NCI-H2227 (cell line): Measurements from ENCODE around the gene TCF12.
A peak's percentile ranks its signal among the peaks of the same experiment; 100 is the strongest.

Experiments
- DNase-seq: peaks from one replicate; lab custom pipeline; 2025; ENCODE audit not compliant: unreplicated experiment; lab: John Stamatoyannopoulos, UW

The TCF12 gene

DNA sequence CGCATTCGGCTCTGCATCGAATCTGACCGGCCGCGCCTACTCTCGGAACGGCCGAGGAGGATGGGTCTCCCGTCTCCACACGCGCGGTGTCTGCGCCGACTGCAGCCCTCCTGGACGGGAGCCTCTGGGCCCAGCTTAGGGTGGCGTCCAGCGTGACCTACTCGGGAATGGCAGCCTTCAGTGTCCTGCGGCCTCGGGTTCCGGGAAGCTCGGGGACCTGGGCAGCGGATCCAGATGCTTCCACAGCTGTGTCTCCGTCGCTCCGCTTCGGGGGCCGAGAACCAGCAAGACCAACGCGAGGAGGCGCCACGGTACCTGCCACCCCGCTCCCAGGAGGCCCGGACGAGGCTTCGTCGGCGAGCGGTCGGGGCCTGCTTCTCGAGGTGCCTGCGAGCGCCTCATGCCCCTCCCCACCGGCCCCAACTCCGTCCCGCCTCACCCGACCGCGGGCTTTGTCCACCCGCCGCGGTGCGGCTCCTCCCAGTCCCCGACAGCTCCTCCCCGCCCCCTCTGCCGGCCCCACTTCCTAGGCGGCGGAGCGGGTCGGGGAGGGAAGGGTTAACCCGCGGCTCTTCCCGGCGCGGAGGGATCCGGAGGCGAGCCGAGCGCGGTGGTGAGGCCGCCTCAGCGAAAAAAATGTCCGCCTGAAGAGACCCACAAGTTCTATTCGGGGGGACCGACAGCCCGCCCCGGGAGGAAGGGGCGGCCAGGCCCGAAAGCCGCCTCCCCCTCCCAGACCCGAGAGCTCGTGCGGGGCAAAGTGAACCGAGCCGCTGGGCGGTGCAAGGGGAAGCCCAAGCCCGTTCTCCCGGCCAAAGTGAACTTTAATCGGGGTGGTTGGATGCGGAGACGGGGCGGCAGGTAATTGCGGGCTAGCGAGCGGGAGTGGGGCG lies at the start of gene TCF12:
Gene TCF12, plus strand, starts transcription at position 599 of the 893 bp plus-strand sequence. CDS start 1,270 bp downstream, outside the sequence.
- DNase-seq: peak; percentile 95

- DNase-seq: no peak
Observed at GRCh38 chr15:56869573-56869972, 48.9 kb upstream of the TCF12 start.

- DNase-seq: no peak
Observed at GRCh38 chr15:56871185-56871584, 47.3 kb upstream of the TCF12 start.

GRCh38 chr15:56871867-56872266 lies 46.6 kb upstream of the TCF12 start:
- DNase-seq: no peak

GRCh38 chr15:56877255-56877970 lies 41.0 kb upstream of the TCF12 start:
- no peak for DNase-seq

GRCh38 chr15:56879502-56879901 lies 38.9 kb upstream of the TCF12 start:
- no peak for DNase-seq

DNA sequence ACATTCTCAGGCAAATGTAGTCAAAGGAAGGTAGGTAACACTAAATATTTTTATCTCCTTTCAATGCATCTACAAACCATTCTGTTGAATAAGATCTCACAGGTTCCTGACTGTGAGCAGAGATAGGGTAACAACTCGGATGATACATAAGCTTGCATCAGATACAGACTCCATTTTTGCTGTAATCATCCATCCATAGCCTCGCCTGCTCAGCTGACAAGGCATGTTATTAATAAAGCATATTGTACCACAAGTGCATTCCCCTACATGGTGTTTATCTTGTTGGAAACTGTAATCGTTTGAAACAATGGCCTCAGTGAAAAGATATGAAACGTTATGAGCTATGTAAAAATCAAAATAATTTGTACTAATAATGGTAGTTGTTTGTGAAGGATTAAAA lies 35.4 kb upstream of the TCF12 start:
- DNase-seq: no peak

DNA sequence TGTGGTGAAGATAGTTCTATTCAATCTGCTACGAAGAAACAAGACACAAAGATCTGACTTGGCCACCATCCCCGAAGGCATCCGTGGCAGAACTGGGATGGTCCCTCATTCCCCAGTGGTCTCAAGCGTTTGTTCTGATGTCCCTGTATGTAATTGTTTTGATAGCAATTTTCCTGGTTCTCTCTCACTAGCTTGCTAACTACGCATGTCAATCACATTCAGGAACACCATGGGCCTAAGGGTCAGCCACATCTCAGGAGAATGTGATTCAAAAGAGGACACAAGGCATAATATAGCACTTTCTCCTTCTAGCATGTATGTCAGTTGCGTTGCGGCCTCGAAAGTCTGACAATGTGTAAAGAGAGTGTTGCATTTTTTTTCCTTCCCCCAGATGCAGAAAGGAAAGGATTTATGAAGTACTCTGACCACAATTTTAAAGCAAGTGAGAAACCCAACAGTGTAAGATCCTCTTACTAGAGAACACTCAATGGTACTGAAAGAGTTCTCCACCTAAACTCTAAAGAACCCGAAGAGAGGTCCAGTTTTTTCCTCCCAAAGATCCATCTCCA lies 32.0 kb upstream of the TCF12 start:
- DNase-seq: peak; percentile 59

DNA sequence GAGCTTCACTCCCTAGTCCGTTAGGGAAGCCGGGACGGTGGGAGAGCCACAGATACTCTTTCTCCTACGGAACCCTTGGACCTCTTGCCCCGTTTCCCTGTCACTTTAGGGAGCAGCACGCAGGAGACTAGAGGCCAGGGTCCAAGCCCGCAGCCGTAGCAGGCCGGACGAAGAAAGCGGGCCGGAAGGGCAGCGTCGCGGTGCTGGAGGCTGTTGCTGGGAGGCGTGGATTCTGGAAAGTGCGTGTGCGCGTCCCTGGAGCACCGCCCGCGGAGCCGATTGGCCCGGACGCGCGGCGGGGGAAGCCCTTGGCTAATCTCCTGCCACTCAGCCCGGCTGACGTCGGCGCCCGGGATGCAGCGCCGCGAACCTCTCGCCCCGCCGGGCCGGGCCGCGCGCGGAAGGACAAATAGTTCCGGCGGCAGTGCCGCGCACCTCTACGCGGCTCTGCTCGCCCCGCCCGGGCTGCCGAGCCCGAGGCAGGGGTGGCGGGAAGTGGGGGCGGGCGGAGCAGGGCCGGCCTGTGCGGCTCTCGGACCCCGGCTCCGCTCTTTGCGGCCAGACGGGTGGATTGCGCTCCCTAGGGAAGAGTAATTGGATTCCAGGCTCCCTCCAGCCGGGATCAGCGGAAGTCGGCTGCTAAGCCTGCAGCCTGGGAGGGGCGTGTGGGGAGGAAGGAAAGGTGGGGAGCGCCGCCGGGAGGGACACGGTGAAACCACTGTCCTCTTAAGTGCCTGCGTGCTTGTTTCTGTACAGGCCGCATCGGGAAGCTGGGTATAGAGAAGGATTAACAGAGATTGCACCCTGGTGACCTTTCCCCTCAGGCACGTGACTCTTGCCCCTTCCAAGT lies 31.3 kb upstream of the TCF12 start:
- DNase-seq: peak; percentile 94

GRCh38 chr15:56887782-56888438 lies 30.5 kb upstream of the TCF12 start:
- no peak for DNase-seq

DNA sequence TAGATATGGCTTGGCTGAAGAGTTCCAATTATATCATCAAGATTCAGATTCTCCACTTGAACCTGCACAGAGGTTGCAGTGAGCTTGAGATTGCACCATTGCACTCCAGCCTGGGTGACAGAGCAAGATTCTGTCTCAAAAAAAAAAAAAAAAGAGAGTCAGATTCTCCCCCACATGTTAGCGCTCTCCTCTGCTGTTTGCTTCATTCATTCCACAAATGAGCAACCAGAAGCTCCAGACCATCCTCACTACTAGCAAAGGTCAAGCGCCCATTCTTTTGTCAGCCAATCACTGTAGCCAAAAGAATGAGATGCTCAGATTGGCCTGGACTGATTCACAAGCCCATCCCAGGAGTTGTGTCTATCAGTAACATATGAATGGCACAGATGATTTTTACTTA lies 28.4 kb upstream of the TCF12 start:
- DNase-seq: no peak

DNA sequence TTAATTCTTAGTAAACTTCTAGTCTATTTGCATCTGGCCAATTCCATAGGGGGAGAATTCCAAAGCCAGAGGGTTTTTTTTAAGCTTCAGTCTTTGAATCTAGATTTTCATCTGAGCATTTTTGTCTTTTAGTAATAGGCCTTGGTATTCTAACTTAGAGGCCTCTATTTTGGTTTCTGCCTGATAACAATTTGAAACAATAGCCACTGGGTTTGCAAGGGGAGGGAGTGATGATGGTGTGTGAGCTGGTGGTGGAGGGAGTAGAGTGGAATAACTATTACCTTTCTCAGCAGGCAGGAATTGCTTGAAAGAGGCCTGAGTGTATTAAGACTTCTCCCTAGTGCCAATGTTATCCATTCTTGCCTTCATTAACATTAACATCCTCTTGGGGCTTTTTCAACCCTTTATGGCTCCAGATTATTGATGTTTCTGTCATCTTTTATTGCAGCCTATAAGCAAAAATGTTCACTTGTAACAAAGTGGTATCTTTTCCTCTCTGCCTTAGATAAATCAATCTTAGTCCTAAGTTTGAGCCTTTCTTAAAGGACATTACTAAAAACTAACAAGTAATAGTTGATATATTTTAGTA lies 26.5 kb upstream of the TCF12 start:
- DNase-seq: no peak

DNA sequence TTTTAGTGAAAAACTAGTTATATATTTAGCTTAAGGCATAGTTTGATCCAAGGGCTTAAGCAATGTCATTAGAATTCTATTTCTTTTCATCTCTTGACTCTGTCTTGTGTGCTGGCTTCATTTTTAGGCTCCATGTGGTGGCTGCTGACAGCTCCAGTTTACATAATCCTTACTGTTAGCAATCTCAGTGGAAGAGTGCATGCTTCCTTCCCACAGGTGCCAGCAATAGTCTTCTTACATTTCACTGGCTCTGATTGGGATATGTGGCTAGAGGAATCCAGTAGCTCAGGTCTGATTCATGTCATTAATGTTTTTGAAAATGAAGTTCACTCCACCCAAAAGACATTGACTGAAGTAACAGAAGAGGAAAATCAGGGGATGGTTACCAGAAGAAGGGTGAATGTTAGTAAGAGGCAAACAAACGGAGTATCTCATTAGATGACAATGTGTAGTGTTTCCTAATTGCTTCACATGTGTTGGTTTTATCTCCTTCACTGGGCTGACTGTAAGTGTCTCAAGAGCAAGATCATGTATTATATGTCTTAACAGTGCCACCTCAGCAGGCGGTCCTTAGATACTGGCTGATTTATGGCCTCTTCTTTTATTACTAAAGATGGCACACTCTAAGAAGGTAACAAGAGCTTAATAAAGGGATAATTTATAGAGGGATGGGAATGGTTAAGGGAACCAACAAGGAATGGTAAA lies 25.6 kb upstream of the TCF12 start:
- peak; percentile 79 for DNase-seq

DNA sequence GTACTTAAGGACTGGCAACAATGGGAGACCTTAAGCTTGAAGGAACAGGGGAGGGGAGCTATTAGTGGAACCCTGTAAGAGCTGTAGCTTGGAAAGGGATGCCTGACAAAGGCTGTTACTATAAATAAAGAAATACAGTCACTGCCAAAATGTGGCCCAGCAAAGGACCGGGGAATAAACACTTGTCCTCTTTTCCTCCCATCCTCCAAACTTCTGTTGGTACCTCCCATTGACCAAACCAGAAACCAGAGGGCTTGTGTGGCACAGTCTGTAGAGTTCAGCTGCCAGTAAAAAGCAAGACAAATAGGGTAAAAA lies 25.1 kb upstream of the TCF12 start:
- DNase-seq: no peak

DNA sequence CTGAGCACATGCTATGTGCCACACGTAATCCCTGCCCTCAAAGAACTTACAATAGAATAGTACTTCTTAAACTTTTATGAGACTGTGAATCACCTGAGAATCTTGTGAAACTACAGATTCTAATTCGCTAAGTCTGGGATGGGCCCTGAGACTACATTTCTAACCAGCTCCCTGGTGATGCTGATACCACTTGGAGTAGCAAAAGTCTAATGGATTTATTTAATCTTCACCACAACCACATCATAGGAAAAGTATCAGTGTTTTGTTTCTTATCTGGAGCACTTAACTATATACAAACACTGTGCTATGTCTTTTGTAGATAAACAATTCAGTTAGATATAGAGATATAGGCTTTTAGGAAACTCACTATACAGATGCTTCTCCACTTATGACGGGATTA lies 23.8 kb upstream of the TCF12 start:
- DNase-seq: no peak

DNA sequence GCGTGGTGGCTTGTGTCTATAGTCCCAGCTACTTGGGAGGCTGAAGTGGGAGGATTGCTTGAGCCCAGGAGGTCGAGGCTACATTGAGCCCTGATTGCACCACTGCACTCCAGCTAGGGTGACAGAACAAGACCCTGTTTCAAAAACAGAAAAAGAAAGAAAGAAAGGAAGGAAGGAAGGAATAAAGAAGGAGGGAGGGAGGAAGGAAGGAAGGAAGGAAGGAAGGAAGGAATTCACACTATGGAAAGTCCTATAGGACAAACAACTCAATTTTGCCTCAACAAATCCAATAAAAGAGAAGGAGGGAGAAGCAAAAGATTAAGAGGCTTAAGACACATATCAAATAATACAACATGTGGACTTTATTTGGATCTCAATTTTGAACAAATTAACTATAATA lies 16.5 kb upstream of the TCF12 start:
- DNase-seq: no peak

DNA sequence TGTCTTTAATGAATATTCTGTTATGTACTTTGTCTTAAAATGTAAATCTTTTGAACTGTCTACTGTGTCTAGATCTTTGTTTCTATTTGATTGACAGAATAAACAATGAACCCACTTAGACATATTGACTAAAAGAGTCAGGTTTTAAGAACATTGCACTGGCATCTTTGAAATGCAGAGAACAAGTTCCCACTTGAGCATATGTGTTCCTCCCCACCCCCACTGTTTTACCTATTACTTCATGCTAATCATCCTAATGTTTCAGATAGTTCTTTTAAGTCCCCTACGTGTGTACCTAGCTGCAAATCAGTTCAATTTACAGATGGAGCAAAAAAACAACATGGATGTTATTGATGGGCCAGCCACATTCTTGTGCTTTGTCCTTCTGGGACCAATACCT lies 11.7 kb upstream of the TCF12 start:
- DNase-seq: no peak

DNA sequence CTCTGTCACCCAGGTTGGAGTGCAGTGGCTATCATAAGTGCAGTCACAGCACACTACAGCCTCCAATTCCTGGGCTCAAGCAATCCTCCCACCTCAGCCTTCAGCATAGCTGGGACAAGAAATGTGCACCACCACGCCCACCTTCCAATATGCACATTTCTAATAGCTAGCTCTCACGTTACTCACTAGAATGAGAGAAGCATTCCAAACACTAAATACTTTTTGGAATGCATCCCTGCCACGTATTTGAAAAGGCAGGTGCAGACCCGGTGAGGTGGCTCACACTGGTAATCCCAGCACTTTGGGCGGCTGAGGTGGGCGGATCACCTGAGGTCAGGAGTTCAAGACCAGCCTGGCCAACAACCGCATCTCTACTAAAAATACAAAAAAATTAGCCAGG lies 7.6 kb upstream of the TCF12 start:
- DNase-seq: no peak

GRCh38 chr15:56913241-56913640 lies 5.2 kb upstream of the TCF12 start:
- no peak for DNase-seq

DNA sequence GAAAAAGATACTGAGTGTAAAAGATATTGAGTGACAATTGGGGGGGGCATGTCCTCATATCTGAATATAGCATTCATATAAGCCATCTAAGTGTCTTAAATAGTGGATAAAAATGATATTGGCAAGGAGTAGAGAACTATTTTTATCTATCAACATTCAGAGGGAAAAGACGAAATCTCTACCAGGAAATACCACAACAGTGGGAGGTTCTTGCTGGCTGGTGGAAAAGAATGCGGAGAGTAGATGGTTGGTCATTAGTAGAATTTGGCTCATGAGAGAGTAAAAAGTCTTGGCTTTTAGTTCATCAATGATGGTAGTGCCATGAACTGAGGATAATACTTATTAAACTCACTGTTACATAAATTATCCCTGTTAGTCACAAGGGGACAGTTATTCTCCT lies 4.8 kb upstream of the TCF12 start:
- DNase-seq: no peak
